ENCODE measurements around the gene REC8. TPM values are rescaled to one million over a fixed set of nuclear protein-coding genes. Genes with fewer than 3 reads are reported as not detected.
A peak's percentile ranks its signal among the peaks of the same experiment; 100 is the strongest.

The REC8 gene
- total and polyA plus RNA-seq, 2 of the 13 experiments (the other 11 are each of a cell fraction or from before 2014, with no cell fraction given): 3.4 to 14.7 TPM

GRCh38 chr14:24135834-24136683 lies 35.8 kb upstream of the REC8 start, which contains the start of gene PSME1 (continued):
- TF ChIP-seq CERS6 (CRISPR knock-in tag; IDR thresholded peaks at IDR 0.05): no peak
- peak; percentile 83 for TF ChIP-seq ZNF160 (CRISPR knock-in tag; IDR thresholded peaks at IDR 0.05)
- TF ChIP-seq TFAP4 (IDR thresholded peaks at IDR 0.05; ENCODE audit: borderline replicate concordance, low read depth): peak; percentile 11; the same call in 1 of the 2 replicates
- peak; percentile 6 for TF ChIP-seq ZIK1 (CRISPR knock-in tag; IDR thresholded peaks at IDR 0.05; ENCODE audit: borderline replicate concordance, low read depth)
- peak; percentile 95 for TF ChIP-seq IKZF5 (CRISPR knock-in tag; IDR thresholded peaks at IDR 0.05)
- peak; percentile 58; the same call in 1 of the 2 replicates for TF ChIP-seq KLF11 (CRISPR knock-in tag; IDR thresholded peaks at IDR 0.05)
- no peak; the same call in 1 of the 2 replicates for TF ChIP-seq ZNF678 (CRISPR knock-in tag; IDR thresholded peaks at IDR 0.05)
- no peak for TF ChIP-seq MAX (IDR thresholded peaks at IDR 0.05)
- no peak for TF ChIP-seq ZBTB8A (CRISPR knock-in tag; IDR thresholded peaks at IDR 0.05; ENCODE audit: borderline replicate concordance, low read depth)
- no peak for TF ChIP-seq PRMT3 (CRISPR knock-in tag; IDR thresholded peaks at IDR 0.05; ENCODE audit: borderline replicate concordance, low read depth)
- peak; percentile 98 for TF ChIP-seq ASH2L (IDR thresholded peaks at IDR 0.05; ENCODE audit: insufficient read length, low read depth, low read length)
- TF ChIP-seq DR1 (CRISPR knock-in tag; IDR thresholded peaks at IDR 0.05): peak; percentile 77; the same call in 1 of the 2 replicates
- peak; percentile 73 for TF ChIP-seq ATF2 (CRISPR knock-in tag; IDR thresholded peaks at IDR 0.05)
- TF ChIP-seq CENPT (CRISPR knock-in tag; IDR thresholded peaks at IDR 0.05; ENCODE audit: low read depth): no peak; the same call in 1 of the 2 replicates
- TF ChIP-seq ZNF512B (CRISPR knock-in tag; IDR thresholded peaks at IDR 0.05; ENCODE audit: borderline replicate concordance): peak; percentile 7; the same call in 1 of the 2 replicates
- no peak for TF ChIP-seq THYN1 (CRISPR knock-in tag; IDR thresholded peaks at IDR 0.05; ENCODE audit: borderline replicate concordance, low read depth)
- TF ChIP-seq HNRNPK (IDR thresholded peaks at IDR 0.05; ENCODE audit: low read depth, low read length, poor library complexity, severe bottlenecking): peak; percentile 83
- peak; percentile 96 for TF ChIP-seq NR0B2 (CRISPR knock-in tag; IDR thresholded peaks at IDR 0.05)
- TF ChIP-seq HNRNPUL1 (IDR thresholded peaks at IDR 0.05; ENCODE audit: low read depth, low read length): peak; percentile 57; the same call in 1 of the 2 replicates

Measured in HepG2 (cell line).